ENCODE measurements around the gene RGS9BP. TPM values are rescaled to one million over a fixed set of nuclear protein-coding genes. Genes with fewer than 3 reads are reported as not detected.
A peak's percentile ranks its signal among the peaks of the same experiment; 100 is the strongest.

Gene RGS9BP
- total RNA-seq, 2 experiments from 2014 or later = 0.14 TPM; not detected in 1

- ATAC-seq (ENCODE audit: poor library complexity) = no peak
- H3K4me3 ChIP-seq (ENCODE audit: low read length) = no peak overlapping the region
- DNase-seq = no peak
- TF ChIP-seq CTCF (IDR thresholded peaks at IDR 0.05) = no peak
- ChIA-PET POLR2A (no interaction called here), CTCF (no interaction called here)
- no peaks in the 10 kb centered on the region for H3K27me3 ChIP-seq (ENCODE audit: control insufficient read depth in 1 of 2, insufficient read depth in 2 of 2, low read length in 2 of 2)
- Mint-ChIP-seq H3K9me3 (no peaks in the 10 kb centered on the region), H3K36me3 (ENCODE audit: low read depth) (peaks cover 78% of the 10 kb centered on the region), H3K4me3 (no peak overlapping the region), H3K27me3 (no peaks in the 10 kb centered on the region), H3K4me1 (ENCODE audit: low read depth) (peaks cover 18% of the 10 kb centered on the region), H3K27ac (no peak overlapping the region)
- intact Hi-C loops (cut with DNase I, micrococcal nuclease) = no loop called here
- no peaks in the 10 kb centered on the region for H3K9me3 ChIP-seq (ENCODE audit: control insufficient read depth in 1 of 2, insufficient read depth in 1 of 2, low read length in 2 of 2)
- H3K4me1 ChIP-seq (ENCODE audit: insufficient read depth, low read length) = peaks cover 20% of the 10 kb centered on the region
- peaks cover 61% of the 10 kb centered on the region for H3K36me3 ChIP-seq (ENCODE audit: insufficient read depth, low read length)
- no peak overlapping the region for H3K27ac ChIP-seq (ENCODE audit: low read depth in 1 of 2, low read length in 2 of 2)
Measured at GRCh38 chr19:32638625-32639024, 37.0 kb upstream of the RGS9BP start.

GRCh38 chr19:32642771-32643170 lies 32.9 kb upstream of the RGS9BP start:
- Mint-ChIP-seq H3K4me3 (peak overlapping the region; percentile 71), H3K9me3 (no peaks in the 10 kb centered on the region), H3K27ac (peak overlapping the region; percentile 76), H3K36me3 (ENCODE audit: low read depth) (peaks cover 78% of the 10 kb centered on the region), H3K4me1 (ENCODE audit: low read depth) (peaks cover 28% of the 10 kb centered on the region), H3K27me3 (no peaks in the 10 kb centered on the region)
- ChIA-PET POLR2A (no interaction called here), CTCF (no interaction called here)
- intact Hi-C loops (cut with DNase I, micrococcal nuclease) = loop anchor here (2.0 to 5.0 kb wide), 2 partner anchors 34 to 35 kb away; partner anchors contain the start of genes ANKRD27 (in 1 of the 2) and RGS9BP (in 1 of the 2)
- DNase-seq (peak; percentile 39 to 84 (median 61)), ATAC-seq (ENCODE audit: poor library complexity) (peak; percentile 98)
- Histone ChIP-seq H3K4me1 (ENCODE audit: insufficient read depth, low read length) (peaks cover 28% of the 10 kb centered on the region), H3K4me3 (ENCODE audit: low read length) (no peak overlapping the region), H3K27me3 (ENCODE audit: control insufficient read depth in 1 of 2, insufficient read depth in 2 of 2, low read length in 2 of 2) (no peaks in the 10 kb centered on the region), H3K9me3 (ENCODE audit: control insufficient read depth in 1 of 2, insufficient read depth in 1 of 2, low read length in 2 of 2) (no peaks in the 10 kb centered on the region), H3K36me3 (ENCODE audit: insufficient read depth, low read length) (peaks cover 59% of the 10 kb centered on the region), H3K27ac (ENCODE audit: low read depth in 1 of 2, low read length in 2 of 2) (peak overlapping the region in 1 of 2 donors; percentile 30)
- TF ChIP-seq CTCF (IDR thresholded peaks at IDR 0.05) = no peak

GRCh38 chr19:32646556-32646955 lies 29.1 kb upstream of the RGS9BP start:
- no peak overlapping the region for H3K27ac Mint-ChIP-seq
- H3K36me3 ChIP-seq (ENCODE audit: insufficient read depth, low read length) = peaks cover 44% of the 10 kb centered on the region
- no peak for TF ChIP-seq CTCF (IDR thresholded peaks at IDR 0.05)
- H3K9me3 ChIP-seq (ENCODE audit: control insufficient read depth in 1 of 2, insufficient read depth in 1 of 2, low read length in 2 of 2) = no peaks in the 10 kb centered on the region
- H3K4me3 Mint-ChIP-seq = no peak overlapping the region
- intact Hi-C loops (cut with DNase I, micrococcal nuclease) = no loop called here
- no peak overlapping the region for H3K4me3 ChIP-seq (ENCODE audit: low read length)
- no peaks in the 10 kb centered on the region for H3K27me3 ChIP-seq (ENCODE audit: control insufficient read depth in 1 of 2, insufficient read depth in 2 of 2, low read length in 2 of 2)
- no peaks in the 10 kb centered on the region for H3K27me3 Mint-ChIP-seq
- no peak for DNase-seq
- POLR2A ChIA-PET = interaction anchor here (0.6 kb wide), 1 partner anchor 29 kb away, joined by 3 read pairs; the partner anchor contains the start of gene RGS9BP
- peaks cover 67% of the 10 kb centered on the region for H3K36me3 Mint-ChIP-seq (ENCODE audit: low read depth)
- H3K27ac ChIP-seq (ENCODE audit: low read depth in 1 of 2, low read length in 2 of 2) = no peak overlapping the region
- H3K9me3 Mint-ChIP-seq = no peaks in the 10 kb centered on the region
- H3K4me1 ChIP-seq (ENCODE audit: insufficient read depth, low read length) = peaks cover 28% of the 10 kb centered on the region
- H3K4me1 Mint-ChIP-seq (ENCODE audit: low read depth) = peaks cover 28% of the 10 kb centered on the region
- no peak for ATAC-seq (ENCODE audit: poor library complexity)
- CTCF ChIA-PET = no interaction called here
